HepG2 (cell line): ENCODE measurements around the gene GZF1. TPM values are rescaled to one million over a fixed set of nuclear protein-coding genes. Genes with fewer than 3 reads are reported as not detected.

Experiments used
- ARNTL ChIP-seq: sonication (generic); formaldehyde crosslinking; IDR thresholded peaks from 2 replicates; pipeline ENCODE4 v1.4.0; 2020; ENCODE audit warnings: mild to moderate bottlenecking, missing genetic modification reagents
- CTCF ChIP-seq: sonication (generic); formaldehyde crosslinking; IDR thresholded peaks from 2 replicates; pipeline ENCODE4 v1.5.0; 2020; ENCODE audit warnings: mild to moderate bottlenecking, missing genetic modification reagents, moderate library complexity
- DPF2 ChIP-seq: sonication (generic); formaldehyde crosslinking; IDR thresholded peaks from 2 replicates; pipeline ENCODE4 v1.4.0; 2020; ENCODE audit warnings: mild to moderate bottlenecking, low read depth, missing genetic modification reagents, borderline replicate concordance
- EP300 ChIP-seq, 3 experiments: sonication (generic) in 1 of 3; formaldehyde crosslinking in 1 of 3; IDR thresholded peaks; 2 replicates each; pipeline versions ENCODE4 v1.5.1 to v1.6.1; 2011 to 2020; ENCODE audit warnings: low read depth in 2 of 3, low read length in 2 of 3, borderline replicate concordance in 1 of 3, improper control_type of control experiment in 1 of 3, mild to moderate bottlenecking in 1 of 3, missing genetic modification reagents in 1 of 3, moderate library complexity in 1 of 3
- HIC2 ChIP-seq: sonication (generic); formaldehyde crosslinking; IDR thresholded peaks from 2 replicates; pipeline ENCODE4 v1.9.0; 2022; ENCODE audit warnings: low read depth, missing genetic modification reagents
- PATZ1 ChIP-seq: sonication (generic); formaldehyde crosslinking; IDR thresholded peaks from 2 replicates; pipeline ENCODE4 v1.4.0; 2020; ENCODE audit warnings: missing genetic modification reagents
- PAWR ChIP-seq: sonication (generic); formaldehyde crosslinking; IDR thresholded peaks from 2 replicates; pipeline ENCODE4 v1.4.0; 2020; ENCODE audit warnings: missing genetic modification reagents, mild to moderate bottlenecking, borderline replicate concordance
- RARA ChIP-seq: IDR thresholded peaks from 2 replicates; pipeline ENCODE4 v1.6.1; 2016; ENCODE audit warnings: missing genetic modification reagents, missing compliant biosample characterization
- SKI ChIP-seq: fragments of 450-650 bp; IDR thresholded peaks from one replicate; pipeline ENCODE4 v1.6.1; 2018; ENCODE audit warnings: mild to moderate bottlenecking; ENCODE audit not compliant: partially characterized antibody
- SP2 ChIP-seq: sonication (generic); formaldehyde crosslinking; IDR thresholded peaks from 2 replicates; pipeline ENCODE4 v1.5.1; 2020; ENCODE audit warnings: mild to moderate bottlenecking, missing genetic modification reagents
- XRCC5 ChIP-seq: fragments of 200-400 bp; formaldehyde crosslinking; optimal IDR thresholded peaks from 2 replicates; pipeline ENCODE3; 2017; ENCODE audit warnings: mild to moderate bottlenecking, low read length
- ZFAT ChIP-seq: sonication (generic); formaldehyde crosslinking; conservative IDR thresholded peaks from 2 replicates; pipeline ENCODE4 v1.8.1; 2023; ENCODE audit warnings: missing genetic modification reagents, inconsistent platforms
- ZFP90 ChIP-seq: sonication (generic); formaldehyde crosslinking; IDR thresholded peaks from 2 replicates; pipeline ENCODE4 v1.8.0; 2022; ENCODE audit warnings: missing genetic modification reagents, mild to moderate bottlenecking, inconsistent platforms, borderline replicate concordance
- ZFYVE20 ChIP-seq: sonication (generic); formaldehyde crosslinking; IDR thresholded peaks from 2 replicates; pipeline ENCODE4 v1.8.0; 2023; ENCODE audit warnings: low read depth, mild to moderate bottlenecking, moderate library complexity, missing genetic modification reagents, borderline replicate concordance
- ZNF234 ChIP-seq: sonication (generic); formaldehyde crosslinking; conservative IDR thresholded peaks from 2 replicates; pipeline ENCODE4 v1.5.1; 2020; ENCODE audit warnings: mild to moderate bottlenecking, missing genetic modification reagents
- ZNF329 ChIP-seq: sonication (generic); formaldehyde crosslinking; IDR thresholded peaks from 2 replicates; pipeline ENCODE4 v1.9.0; 2021; ENCODE audit warnings: low read depth, mild to moderate bottlenecking, missing genetic modification reagents
- ZNF468 ChIP-seq: sonication (generic); formaldehyde crosslinking; IDR thresholded peaks from 2 replicates; pipeline ENCODE4 v1.8.0; 2022; ENCODE audit warnings: mild to moderate bottlenecking, moderate library complexity, missing genetic modification reagents
- ZNF563 ChIP-seq: sonication (generic); formaldehyde crosslinking; IDR thresholded peaks from 2 replicates; pipeline ENCODE4 v1.8.0; 2022; ENCODE audit warnings: mild to moderate bottlenecking, moderate library complexity, missing genetic modification reagents
- ZNF569 ChIP-seq: sonication (generic); formaldehyde crosslinking; IDR thresholded peaks from 2 replicates; pipeline ENCODE4 v1.5.0; 2020; ENCODE audit warnings: mild to moderate bottlenecking, missing genetic modification reagents, moderate library complexity, borderline replicate concordance
- ZNF660 ChIP-seq: sonication (generic); formaldehyde crosslinking; IDR thresholded peaks from 2 replicates; pipeline ENCODE4 v1.5.1; 2020; ENCODE audit warnings: mild to moderate bottlenecking, low read depth, missing genetic modification reagents, borderline replicate concordance
- ZSCAN29 ChIP-seq: sonication (generic); formaldehyde crosslinking; conservative IDR thresholded peaks from 2 replicates; pipeline ENCODE4 v1.4.0; 2020; ENCODE audit warnings: mild to moderate bottlenecking, missing genetic modification reagents
- polyA plus RNA-seq, 8 experiments: library from polyadenylated mRNA; depleted of rRNA in 3 of 8; stranded (reverse) in 7 of 8; unstranded in 1 of 8; fragments of >200 nt; fragmentation: Illumina TruSeq in 4 of 8; extraction: Trizol in 4 of 8; gene quantifications; 2 replicates each; pipeline versions ENCODE4 v1.2.1 to v1.2.3, GENCODE V29; 2011 to 2016; ENCODE audit warnings: low read depth in 4 of 8, missing spikeins in 1 of 8, mixed read lengths in 1 of 8; ENCODE audit not compliant: insufficient read depth in 1 of 8
- total RNA-seq, 5 experiments: library from RNA; depleted of rRNA; stranded (reverse); fragments of >200 nt; fragmentation: Illumina TruSeq; extraction: Trizol; gene quantifications; 2 replicates each; pipeline ENCODE4 v1.2.3, GENCODE V29; 2016; ENCODE audit warnings: low read depth in 1 of 5

Gene GZF1
- total and polyA plus RNA-seq, 2 of the 13 experiments (the other 11 are each of a cell fraction or from before 2014, with no cell fraction given): 16.9 to 26.0 TPM

GRCh38 chr20:23357767-23358562 lies 4.0 kb upstream of the GZF1 start (continued):
- TF ChIP-seq PATZ1: peak; percentile 50
- TF ChIP-seq ZNF660 (CRISPR knock-in tag): no peak
- TF ChIP-seq XRCC5: peak; percentile 49
- TF ChIP-seq ZSCAN29 (CRISPR knock-in tag): 0 out of 2 replicates have a peak, but pooled peaks have one; percentile 12
- TF ChIP-seq PAWR (CRISPR knock-in tag): no peak
- 0 out of 4 replicates have a peak, but pooled peaks of 1 of the 2 experiments have one; percentile 9 for TF ChIP-seq EP300 (IDR thresholded peaks at IDR 0.05; ENCODE audit: low read depth in 2 of 2, low read length in 2 of 2)
- TF ChIP-seq EP300 (CRISPR knock-in tag; IDR thresholded peaks at IDR 0.05; ENCODE audit: borderline replicate concordance): no peak; the same call in 1 of the 2 replicates
- TF ChIP-seq DPF2 (CRISPR knock-in tag): no peak
- peak; percentile 52 for TF ChIP-seq CTCF (CRISPR knock-in tag)
- TF ChIP-seq RARA: no peak; the same call in none of the 2 replicates
- no peak for TF ChIP-seq ZFYVE20 (CRISPR knock-in tag)
- TF ChIP-seq ZNF569 (CRISPR knock-in tag): no peak
- no peak for TF ChIP-seq ZNF468
- peak; percentile 87; the same call in 1 of the 2 replicates for TF ChIP-seq ZNF563 (CRISPR knock-in tag)
- TF ChIP-seq ZFP90 (CRISPR knock-in tag): peak; percentile 59
- TF ChIP-seq HIC2 (CRISPR knock-in tag): peak; percentile 49; the same call in 1 of the 2 replicates
- TF ChIP-seq ZNF234 (CRISPR knock-in tag): no peak
- no peak for TF ChIP-seq ZNF329 (CRISPR knock-in tag)
- peak; percentile 99 for TF ChIP-seq ARNTL (CRISPR knock-in tag)
- TF ChIP-seq ZFAT (CRISPR knock-in tag): 0 out of 2 replicates have a peak, but pooled peaks have one; percentile 71
- TF ChIP-seq SKI: peak; percentile 77
- peak; percentile 78 for TF ChIP-seq SP2 (CRISPR knock-in tag)
